ENCODE data around the gene TLCD2. TPM values are rescaled to one million over a fixed set of nuclear protein-coding genes. Genes with fewer than 3 reads are reported as not detected.

The TLCD2 gene
- total and polyA plus RNA-seq, 9 of the 15 experiments (the other 6 are each of a cell fraction or from before 2014, with no cell fraction given), result 0.10 to 0.89 (median 0.58) TPM

- TF ChIP-seq CHCHD3 (CRISPR knock-in tag; IDR thresholded peaks at IDR 0.05) (no peak), ZNF253 (CRISPR knock-in tag; conservative IDR thresholded peaks at IDR 0.05) (no peak), HDGF (IDR thresholded peaks at IDR 0.05) (no peak), MTA3 (IDR thresholded peaks at IDR 0.05; ENCODE audit: borderline replicate concordance) (peak; percentile 56; the same call in 1 of the 2 replicates), ZNF146 (CRISPR knock-in tag; IDR thresholded peaks at IDR 0.05; ENCODE audit: unreplicated experiment) (no peak), SMAD3 (CRISPR knock-in tag; conservative IDR thresholded peaks at IDR 0.05) (no peak), ARNT (IDR thresholded peaks at IDR 0.05) (peak in 1 of 2 experiments; percentile 41; a peak in 1 of 4 replicates), SMARCC2 (IDR thresholded peaks at IDR 0.05; ENCODE audit: low read depth) (no peak), MBD2 (IDR thresholded peaks at IDR 0.05; ENCODE audit: borderline replicate concordance, low read depth) (peak; percentile 93), NFRKB (IDR thresholded peaks at IDR 0.05; ENCODE audit: low read depth) (peak; percentile 91; the same call in 1 of the 2 replicates), POLR2H (tag; IDR thresholded peaks at IDR 0.05; ENCODE audit: low read depth) (peak; percentile 78), TBL1XR1 (IDR thresholded peaks at IDR 0.05; ENCODE audit: low read length in 2 of 2) (peak in 1 of 2 experiments; percentile 49; a peak in 1 of 4 replicates), ZNF224 (CRISPR knock-in tag; IDR thresholded peaks at IDR 0.05) (no peak), CBX5 (IDR thresholded peaks at IDR 0.05; ENCODE audit: borderline replicate concordance, low read depth) (no peak), ID3 (CRISPR knock-in tag; IDR thresholded peaks at IDR 0.05) (no peak), ID3 (tag; IDR thresholded peaks at IDR 0.05) (no peak), MYNN (IDR thresholded peaks at IDR 0.05) (0 out of 2 replicates have a peak, but pooled peaks have one; percentile 13), MYNN (CRISPR knock-in tag; IDR thresholded peaks at IDR 0.05) (no peak), JUND (IDR thresholded peaks at IDR 0.05; ENCODE audit: borderline replicate concordance, low read depth, low read length) (peak; percentile 35), JUND (tag; IDR thresholded peaks at IDR 0.05; ENCODE audit: borderline replicate concordance, low read depth, low read length) (0 out of 3 replicates have a peak, but pooled peaks have one; percentile 31), DACH1 (IDR thresholded peaks at IDR 0.05; ENCODE audit: partially characterized antibody) (peak; percentile 99), AFF1 (IDR thresholded peaks at IDR 0.05; ENCODE audit: low read depth in 1 of 2, partially characterized antibody in 2 of 2) (peak in 1 of 2 experiments; percentile 94), ZNF589 (CRISPR knock-in tag; IDR thresholded peaks at IDR 0.05; ENCODE audit: low read depth) (peak; percentile 30; the same call in 1 of the 2 replicates), ZNF316 (IDR thresholded peaks at IDR 0.05) (peak; percentile 88), SRSF3 (IDR thresholded peaks at IDR 0.05; ENCODE audit: insufficient read depth, low read length) (0 out of 2 replicates have a peak, but pooled peaks have one; percentile 56), ZNF12 (CRISPR knock-in tag; IDR thresholded peaks at IDR 0.05) (no peak), ZBTB7A (IDR thresholded peaks at IDR 0.05; ENCODE audit: borderline replicate concordance, control insufficient read depth, low read depth, low read length) (0 out of 2 replicates have a peak, but pooled peaks have one; percentile 0)
Measured at GRCh38 chr17:1716076-1716911, 6.1 kb upstream of the TLCD2 start (continued).
